WTC11 (cell line): Measurements from ENCODE around the gene TAF11L14.

Experiments used
- CREB1 ChIP-seq: sonication (generic); formaldehyde crosslinking; IDR thresholded peaks from 2 replicates; pipeline ENCODE4 v1.8.0; 2023; ENCODE audit warnings: mild to moderate bottlenecking, missing genetic modification reagents
- CTCF ChIP-seq: fragments of 200-600 bp; IDR thresholded peaks from 2 replicates; pipeline ENCODE4 v1.8.0; 2022; ENCODE audit warnings: antibody characterized with exemption
- MAX ChIP-seq: sonication (generic); formaldehyde crosslinking; IDR thresholded peaks from 2 replicates; pipeline ENCODE4 v1.8.0; 2022; ENCODE audit warnings: mild to moderate bottlenecking, missing genetic modification reagents
- MYBL2 ChIP-seq: sonication (generic); formaldehyde crosslinking; IDR thresholded peaks from 2 replicates; pipeline ENCODE4 v1.8.1; 2023; ENCODE audit warnings: mild to moderate bottlenecking, moderate library complexity, missing genetic modification reagents
- ZNF121 ChIP-seq: sonication (generic); formaldehyde crosslinking; IDR thresholded peaks from 2 replicates; pipeline ENCODE4 v1.8.0; 2023; ENCODE audit warnings: missing genetic modification reagents
- ZNF232 ChIP-seq: sonication (generic); formaldehyde crosslinking; IDR thresholded peaks from 2 replicates; pipeline ENCODE4 v1.8.0; 2022; ENCODE audit warnings: mild to moderate bottlenecking, missing genetic modification reagents
- ZNF317 ChIP-seq: sonication (generic); formaldehyde crosslinking; IDR thresholded peaks from 2 replicates; pipeline ENCODE4 v1.8.1; 2023; ENCODE audit warnings: low read depth, mild to moderate bottlenecking, moderate library complexity, missing genetic modification reagents, borderline replicate concordance
- ZNF396 ChIP-seq: fragments of 250-450 bp; sonication (Bioruptor Pico); IDR thresholded peaks from 2 replicates; pipeline ENCODE4 v1.8.0; 2021; ENCODE audit warnings: mild to moderate bottlenecking, moderate library complexity, borderline replicate concordance

GRCh38 chr5:17625686-17626085 is 8.6 kb upstream of the TAF11L14 start:
- no peak for TF ChIP-seq CTCF
- no peak for TF ChIP-seq MAX (CRISPR knock-in tag)
- no peak for TF ChIP-seq ZNF121 (CRISPR knock-in tag)
- TF ChIP-seq ZNF396 (CRISPR knock-in tag): no peak
- no peak for TF ChIP-seq MYBL2 (CRISPR knock-in tag)
- TF ChIP-seq CREB1 (CRISPR knock-in tag): no peak
- TF ChIP-seq ZNF317: no peak
- no peak for TF ChIP-seq ZNF232 (CRISPR knock-in tag)
